Spleen (tissue), 13 donors: ENCODE measurements around the gene ALPP. TPM values are rescaled to one million over a fixed set of nuclear protein-coding genes. Genes with fewer than 3 reads are reported as not detected.
"Not testable (repeated sequence)": the region's sequence is repeated elsewhere in the genome, so short reads cannot be mapped to it uniquely, and the experiment has no call there.

ENCODE experiments used
- DNase-seq: peaks from one replicate; pipeline ENCODE4 v3.0.0-alpha.2; 2020
- H3K27ac ChIP-seq, 8 donors: fragments of 200-600 bp; sonication (generic) in 7 of 8; 1 replicate in 4 of 8; 2 replicates in 4 of 8; pipeline versions ENCODE4 v1.5.0 to v1.8.0; 2016 to 2021; ENCODE audit warnings: inconsistent platforms in 4 of 8, mild to moderate bottlenecking in 4 of 8, moderate library complexity in 1 of 8
- H3K27me3 ChIP-seq, 7 donors: fragments of 200-600 bp; sonication (generic) in 6 of 7; replicated peaks in 1 of 7; 1 replicate in 4 of 7; 2 replicates in 3 of 7; pipeline versions ENCODE4 v1.5.0 to v1.8.0; 2016 to 2021; ENCODE audit warnings: inconsistent platforms in 3 of 7, mild to moderate bottlenecking in 1 of 7
- H3K36me3 ChIP-seq, 6 donors: fragments of 200-600 bp; sonication (generic) in 5 of 6; 1 replicate in 4 of 6; 2 replicates in 2 of 6; pipeline versions ENCODE4 v1.5.0 to v1.8.0; 2016 to 2021; ENCODE audit warnings: inconsistent platforms in 2 of 6
- H3K4me1 ChIP-seq, 6 donors: fragments of 200-600 bp; sonication (generic) in 5 of 6; 1 replicate in 3 of 6; 2 replicates in 3 of 6; pipeline versions ENCODE4 v1.5.0 to v1.8.0; 2016 to 2021; ENCODE audit warnings: inconsistent platforms in 3 of 6
- H3K4me3 ChIP-seq, 8 donors: fragments of 200-600 bp; sonication (generic) in 7 of 8; 1 replicate in 4 of 8; 2 replicates in 4 of 8; pipeline versions ENCODE4 v1.5.0 to v1.8.0; 2016 to 2021; ENCODE audit warnings: inconsistent platforms in 4 of 8, mild to moderate bottlenecking in 4 of 8, moderate library complexity in 2 of 8
- H3K9me3 ChIP-seq, 8 donors: fragments of 200-600 bp; sonication (generic) in 7 of 8; 1 replicate in 4 of 8; 2 replicates in 4 of 8; pipeline versions ENCODE4 v1.5.0 to v1.8.0; 2016 to 2021; ENCODE audit warnings: inconsistent platforms in 4 of 8
- POLR2A ChIP-seq, 3 donors: fragments of 450-650 bp; IDR thresholded peaks; one replicate each; pipeline ENCODE4 v1.5.1; 2017; ENCODE audit warnings: antibody characterized with exemption in 3 of 3, mild to moderate bottlenecking in 1 of 3
- POLR2AphosphoS5 ChIP-seq, 3 donors: sonication (generic); formaldehyde crosslinking; IDR thresholded peaks; one replicate each; pipeline ENCODE4 v1.5.1; 2017; ENCODE audit warnings: antibody characterized with exemption in 3 of 3
- WGBS, 5 donors: extraction: QIAGEN DNeasy Blood & Tissue Kit in 3 of 5; methylation state at CpG; one replicate each; pipeline versions ENCODE4 v1.1.5 to v1.1.7; 2013 to 2018; 5-methylcytosine and 5-hydroxymethylcytosine counted together
- intact Hi-C: fragments of 100-400 bp; cut with DNase I; formaldehyde crosslinking; loops from one replicate; pipeline ENCODE4 v1.15.0; 2023; ENCODE audit warnings: low total_unique reads
- long read RNA-seq, 2 donors: transcript quantifications; one replicate each; lab custom pipeline, GENCODE V29; 2026
- polyA plus RNA-seq, 3 donors: library from polyadenylated mRNA; stranded (reverse); fragments of 200-250 nt; gene quantifications; one replicate each; pipeline ENCODE4 v1.2.1, GENCODE V29; 2013
- total RNA-seq, 7 donors: library from RNA; depleted of rRNA in 3 of 7; stranded (reverse); fragments of >200 nt in 3 of 7; fragmentation: NEBNext Ultra II Directional in 4 of 7; extraction: Animal tissue kit (Norgen Biotek cat#: 25700) in 4 of 7; gene quantifications; one replicate each; pipeline versions ENCODE4 v1.1.0 to v1.2.1, GENCODE V29; 2016 to 2021
- TF ChIP-seq, protein P1 (sequence below), 11 experiments: fragments of 200-600 bp in 7 of 11; fragments of 450-650 bp in 4 of 11; sonication (generic) in 4 of 11; IDR thresholded peaks in 8 of 11; conservative IDR thresholded peaks in 3 of 11; 1 replicate in 7 of 11; 2 replicates in 4 of 11; pipeline versions ENCODE4 v1.4.0 to v1.8.0; 2016 to 2021; ENCODE audit warnings: antibody characterized with exemption in 11 of 11, inconsistent platforms in 4 of 11, mild to moderate bottlenecking in 1 of 11
- donor health status: healthy with polysubstance abuse.
- donor health status: DM: no; HTN: no; CAD: no; lungs with moderate emphysema.
- donor health status: DM: no; HTN: no; CAD: no.
- donor health status: Bipolar disorder and iron deficiency.
- donor health status: healthy.
- donor health status: DM: no; HTN: no; CAD: no.
- donor health status: DM: yes; HTN: yes; CAD: no.

Gene ALPP
- total RNA-seq (not detected), polyA plus RNA-seq (not detected)
- long read RNA-seq, donor 1: 0 reads
- long read RNA-seq, donor 2: 0 reads

DNA sequence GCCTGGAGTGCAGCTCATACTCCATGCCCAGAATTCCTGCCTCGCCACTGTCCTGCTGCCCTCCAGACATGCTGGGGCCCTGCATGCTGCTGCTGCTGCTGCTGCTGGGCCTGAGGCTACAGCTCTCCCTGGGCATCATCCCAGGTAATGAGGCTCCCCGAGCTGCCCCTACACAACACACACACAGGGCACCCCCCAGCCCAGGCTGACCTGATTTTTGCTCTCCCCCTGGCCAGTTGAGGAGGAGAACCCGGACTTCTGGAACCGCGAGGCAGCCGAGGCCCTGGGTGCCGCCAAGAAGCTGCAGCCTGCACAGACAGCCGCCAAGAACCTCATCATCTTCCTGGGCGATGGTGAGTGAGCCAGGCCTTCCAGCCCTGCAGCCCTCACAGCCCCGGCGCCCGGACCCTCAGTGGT lies at the start of gene ALPP:
Gene ALPP, plus strand, starts transcription at position 17 of the 417 bp plus-strand sequence. Its CDS starts 52 bp downstream, at position 69.
- intact Hi-C loops, DNase-seq, H3K4me3 ChIP-seq, H3K4me1 ChIP-seq, H3K36me3 ChIP-seq, H3K9me3 ChIP-seq, H3K27ac ChIP-seq: not testable (repeated sequence)
- 86 to 95% (median 92%) methylated on average over 11 to 12 of the region's 12 CpGs; no CpG with 5 or more reads in 1 of the 5 donors for WGBS, 5 donors
- H3K27me3 ChIP-seq: peaks cover 0 to 48% (median 11%) of the 10 kb centered on the region in 7 donors

DNA sequence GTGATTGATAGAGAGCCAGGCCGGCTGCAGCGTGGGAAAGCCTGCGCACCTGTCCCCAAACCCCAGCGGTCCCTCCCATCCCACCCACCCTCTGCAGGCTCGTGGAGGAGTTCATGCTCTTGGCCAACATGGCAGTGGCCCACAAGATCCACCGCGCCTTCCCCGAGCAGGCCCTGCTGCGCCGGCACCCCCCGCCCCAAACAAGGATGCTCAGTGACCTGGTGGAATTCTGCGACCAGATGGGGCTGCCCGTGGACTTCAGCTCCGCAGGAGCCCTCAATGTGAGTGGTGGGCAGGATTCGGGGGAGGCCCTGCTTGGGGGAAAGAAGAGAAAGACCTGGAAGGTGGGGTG lies 48.9 kb upstream of the ALPP start:
- no peak overlapping the region for H3K4me3 ChIP-seq
- peaks cover 0 to 31% (median 6%) of the 10 kb centered on the region in 6 donors for H3K36me3 ChIP-seq
- H3K4me1 ChIP-seq: peaks cover 0 to 22% (median 1%) of the 10 kb centered on the region in 6 donors
- TF ChIP-seq POLR2AphosphoS5 (IDR thresholded peaks at IDR 0.05): no peak
- no peak for TF ChIP-seq POLR2A (IDR thresholded peaks at IDR 0.05)
- H3K27ac ChIP-seq: no peak overlapping the region
- H3K9me3 ChIP-seq: no peaks in the 10 kb centered on the region
- intact Hi-C loops: loop anchor here (5.0 kb wide), 3 partner anchors 113 to 422 kb away; partner anchors contain the start of gene NPPC
- WGBS, 5 donors: 93 to 98% (median 97%) methylated on average over 8 to 15 of the region's 15 CpGs
- no peaks in the 10 kb centered on the region for H3K27me3 ChIP-seq
- DNase-seq: peak; percentile 69

DNA sequence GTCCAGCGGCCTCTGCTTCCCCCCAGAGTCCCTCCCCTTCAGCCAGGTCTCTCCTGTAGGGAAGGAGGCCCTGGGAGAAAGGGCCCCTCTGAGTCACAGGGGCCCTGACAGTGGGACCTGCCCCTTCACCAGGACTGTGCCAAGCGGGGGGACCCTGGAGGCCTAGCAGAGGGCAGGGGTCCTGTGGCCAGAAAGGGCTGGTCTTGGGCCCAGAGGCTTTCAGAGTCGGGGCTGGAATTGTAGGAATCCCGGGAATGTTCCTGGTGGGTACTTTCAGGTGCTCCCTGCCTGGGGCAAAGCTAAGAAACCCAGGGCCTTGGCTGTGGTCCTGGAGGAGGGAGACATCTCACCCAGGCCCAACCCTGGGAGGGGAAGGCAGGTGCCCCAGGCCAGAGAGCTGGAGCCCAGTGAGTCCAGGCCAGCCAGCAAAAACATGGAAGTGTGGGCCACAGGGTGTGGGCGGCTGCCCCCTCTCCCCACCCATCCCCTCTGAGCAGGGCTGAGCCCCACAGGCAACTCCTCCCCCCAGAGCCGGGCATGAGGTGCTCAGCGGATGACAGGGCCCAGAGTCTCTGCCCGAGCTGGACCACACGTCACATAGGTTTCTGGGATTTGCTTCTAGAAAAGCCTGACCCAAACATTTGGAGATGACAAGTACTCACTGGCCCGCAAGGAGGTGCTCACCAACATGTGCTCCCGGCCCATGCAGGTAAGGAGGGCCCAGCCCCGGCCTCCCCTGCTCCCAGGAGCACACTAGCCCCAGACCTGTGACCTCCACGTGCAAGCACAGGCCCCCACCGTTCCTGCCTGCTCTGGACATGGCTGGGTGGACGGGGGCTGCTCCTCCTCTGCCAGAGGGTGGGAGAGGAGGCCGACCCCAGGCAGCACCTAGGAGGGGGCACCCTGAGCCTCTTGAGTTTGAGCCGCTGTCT lies 48.2 kb upstream of the ALPP start:
- DNase-seq: peak; percentile 72
- 90 to 97% (median 94%) methylated on average over 4 to 15 of the region's 17 CpGs for WGBS, 5 donors
- no peak for TF ChIP-seq POLR2A (IDR thresholded peaks at IDR 0.05)
- TF ChIP-seq POLR2AphosphoS5 (IDR thresholded peaks at IDR 0.05): no peak
- TF ChIP-seq, protein P1, sequence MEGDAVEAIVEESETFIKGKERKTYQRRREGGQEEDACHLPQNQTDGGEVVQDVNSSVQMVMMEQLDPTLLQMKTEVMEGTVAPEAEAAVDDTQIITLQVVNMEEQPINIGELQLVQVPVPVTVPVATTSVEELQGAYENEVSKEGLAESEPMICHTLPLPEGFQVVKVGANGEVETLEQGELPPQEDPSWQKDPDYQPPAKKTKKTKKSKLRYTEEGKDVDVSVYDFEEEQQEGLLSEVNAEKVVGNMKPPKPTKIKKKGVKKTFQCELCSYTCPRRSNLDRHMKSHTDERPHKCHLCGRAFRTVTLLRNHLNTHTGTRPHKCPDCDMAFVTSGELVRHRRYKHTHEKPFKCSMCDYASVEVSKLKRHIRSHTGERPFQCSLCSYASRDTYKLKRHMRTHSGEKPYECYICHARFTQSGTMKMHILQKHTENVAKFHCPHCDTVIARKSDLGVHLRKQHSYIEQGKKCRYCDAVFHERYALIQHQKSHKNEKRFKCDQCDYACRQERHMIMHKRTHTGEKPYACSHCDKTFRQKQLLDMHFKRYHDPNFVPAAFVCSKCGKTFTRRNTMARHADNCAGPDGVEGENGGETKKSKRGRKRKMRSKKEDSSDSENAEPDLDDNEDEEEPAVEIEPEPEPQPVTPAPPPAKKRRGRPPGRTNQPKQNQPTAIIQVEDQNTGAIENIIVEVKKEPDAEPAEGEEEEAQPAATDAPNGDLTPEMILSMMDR (IDR thresholded peaks at IDR 0.05 in 8 of 11, conservative IDR thresholded peaks at IDR 0.05 in 3 of 11): no peak
- Histone ChIP-seq H3K27ac (no peak overlapping the region), H3K4me1 (peaks cover 0 to 22% (median 1%) of the 10 kb centered on the region in 6 donors), H3K4me3 (no peak overlapping the region), H3K27me3 (no peaks in the 10 kb centered on the region), H3K9me3 (no peaks in the 10 kb centered on the region), H3K36me3 (peaks cover 0 to 36% (median 6%) of the 10 kb centered on the region in 6 donors)
- intact Hi-C loops: no loop called here

DNA sequence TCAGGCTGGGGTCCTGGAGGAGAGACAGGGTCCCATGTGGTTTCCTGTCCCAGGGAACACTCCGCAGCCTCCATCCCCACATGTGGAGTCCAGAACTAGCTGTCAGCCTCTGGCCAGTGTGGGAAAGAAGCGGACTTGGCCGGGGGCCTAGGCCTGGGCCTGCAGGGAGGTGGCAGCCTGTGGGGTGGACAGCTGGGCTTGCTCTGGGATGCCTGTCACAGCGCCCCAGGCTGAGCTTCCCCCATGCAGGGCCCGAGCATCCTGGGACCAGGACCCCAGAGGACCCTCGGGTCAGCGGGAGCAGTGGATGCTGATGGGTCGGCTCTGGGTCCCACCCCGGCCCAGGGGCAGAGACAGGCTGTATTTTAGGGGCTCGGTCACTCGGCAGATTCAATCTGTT lies 47.5 kb upstream of the ALPP start:
- H3K9me3 ChIP-seq, intact Hi-C loops, H3K4me3 ChIP-seq, H3K27me3 ChIP-seq, H3K27ac ChIP-seq: not testable (repeated sequence)
- Histone ChIP-seq H3K36me3 (peaks cover 0 to 44% (median 6%) of the 10 kb centered on the region in 6 donors), H3K4me1 (peaks cover 0 to 17% (median 1%) of the 10 kb centered on the region in 6 donors)
- 84 to 89% (median 87%) methylated on average over 8 to 11 of the region's 11 CpGs; no CpG with 5 or more reads in 1 of the 5 donors for WGBS, 5 donors
- DNase-seq: peak; percentile 73

DNA sequence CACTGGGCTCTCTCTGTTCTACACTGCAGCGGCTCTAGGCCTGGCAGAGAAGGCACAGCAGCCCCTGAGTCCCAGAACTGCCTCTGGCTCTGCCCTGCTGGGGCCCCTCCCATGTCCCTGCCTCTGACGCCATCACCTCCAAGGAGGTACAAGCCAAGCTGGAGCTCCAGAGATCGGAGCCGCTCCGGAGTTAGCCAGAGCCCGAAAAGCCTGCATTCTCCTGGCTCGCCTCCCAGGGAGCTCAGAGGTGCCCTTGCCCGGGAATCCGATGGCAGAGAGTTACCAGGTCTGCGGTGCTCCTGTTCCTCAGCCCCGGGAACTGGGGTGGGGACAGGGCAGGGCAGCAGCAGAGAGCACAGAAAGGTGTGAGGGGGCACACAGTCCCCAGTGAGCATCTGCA lies 46.9 kb upstream of the ALPP start:
- peak; percentile 51 for DNase-seq
- H3K4me3 ChIP-seq, H3K27ac ChIP-seq, intact Hi-C loops, H3K27me3 ChIP-seq, H3K9me3 ChIP-seq: not testable (repeated sequence)
- Histone ChIP-seq H3K4me1 (peaks cover 0 to 13% (median 0%) of the 10 kb centered on the region in 6 donors), H3K36me3 (peaks cover 0 to 49% (median 9%) of the 10 kb centered on the region in 6 donors)
- 80 to 96% (median 93%) methylated on average over 1 to 11 of the region's 11 CpGs; no CpG with 5 or more reads in 1 of the 5 donors for WGBS, 5 donors
